ENCODE data around the gene KRTAP4-1.
"Not testable (repeated sequence)": the region's sequence is repeated elsewhere in the genome, so short reads cannot be mapped to it uniquely, and the experiment has no call there.

The KRTAP4-1 gene

GRCh38 chr17:41184480-41184961, at the start of gene KRTAP4-1:
KRTAP4-1 (minus strand) TSS chr17:41184911; CDS start chr17:41184854, 57 bp downstream.
- DNase-seq: no peak

- not testable (repeated sequence) for DNase-seq
Observed at GRCh38 chr17:41232399-41233105, 47.8 kb upstream of the KRTAP4-1 start, which contains the start of gene KRTAP9-3. KRTAP9-3 (plus strand) TSS chr17:41232449; CDS start chr17:41232502, 53 bp downstream.

- DNase-seq: no peak
Observed at GRCh38 chr17:41231731-41232130, 47.0 kb upstream of the KRTAP4-1 start.

- no peak for DNase-seq
Observed at GRCh38 chr17:41230094-41230493, 45.4 kb upstream of the KRTAP4-1 start.

GRCh38 chr17:41226598-41227095, 41.9 kb upstream of the KRTAP4-1 start, which contains the start of gene KRTAP9-2:
KRTAP9-2 (plus strand) TSS chr17:41226648; CDS start chr17:41226655, 7 bp downstream.
- DNase-seq: not testable (repeated sequence)

GRCh38 chr17:41226051-41226450, 41.3 kb upstream of the KRTAP4-1 start:
- no peak for DNase-seq

GRCh38 chr17:41223821-41224220, 39.1 kb upstream of the KRTAP4-1 start:
- DNase-seq: no peak

GRCh38 chr17:41215681-41216080, 31.0 kb upstream of the KRTAP4-1 start:
- DNase-seq: no peak

GRCh38 chr17:41212524-41213169, 27.9 kb upstream of the KRTAP4-1 start:
- no peak for DNase-seq

GRCh38 chr17:41211845-41212466, 27.2 kb upstream of the KRTAP4-1 start:
- no peak for DNase-seq

- DNase-seq: no peak
Observed at GRCh38 chr17:41199421-41200078, 14.8 kb upstream of the KRTAP4-1 start.

GRCh38 chr17:41196068-41196467, 11.4 kb upstream of the KRTAP4-1 start:
- no peak for DNase-seq

GRCh38 chr17:41190328-41190727, 5.6 kb upstream of the KRTAP4-1 start:
- DNase-seq: no peak

GRCh38 chr17:41189837-41190318, 5.2 kb upstream of the KRTAP4-1 start, which contains the start of gene KRTAP9-1:
KRTAP9-1 (plus strand) TSS chr17:41189887; CDS start chr17:41189887, 0 bp downstream.
- DNase-seq: not testable (repeated sequence)

GRCh38 chr17:41186872-41187271, 2.2 kb upstream of the KRTAP4-1 start:
- DNase-seq: no peak

GRCh38 chr17:41185001-41185400, 290 bp upstream of the KRTAP4-1 start:
- DNase-seq: no peak

- DNase-seq: no peak
Observed at GRCh38 chr17:41178843-41179616, 5.7 kb downstream of the KRTAP4-1 start.

- no peak for DNase-seq
Observed at GRCh38 chr17:41178341-41178740, 6.4 kb downstream of the KRTAP4-1 start.

- no peak for DNase-seq
Observed at GRCh38 chr17:41177727-41178271, 6.9 kb downstream of the KRTAP4-1 start, which contains the start of gene KRTAP4-2. KRTAP4-2 (minus strand) TSS chr17:41178221; CDS start chr17:41178164, 57 bp downstream.

GRCh38 chr17:41176744-41177387, 7.8 kb downstream of the KRTAP4-1 start:
- DNase-seq: no peak

GRCh38 chr17:41171886-41172285, 12.8 kb downstream of the KRTAP4-1 start:
- no peak for DNase-seq
